NCI-H2227 (cell line): ENCODE measurements around the gene FBXO36.
"Not testable (repeated sequence)": the region's sequence is repeated elsewhere in the genome, so short reads cannot be mapped to it uniquely, and the experiment has no call there.

Experiments
- DNase-seq: peaks from one replicate; lab custom pipeline; 2025; ENCODE audit not compliant: unreplicated experiment; lab: John Stamatoyannopoulos, UW

FBXO36 gene, protein sequence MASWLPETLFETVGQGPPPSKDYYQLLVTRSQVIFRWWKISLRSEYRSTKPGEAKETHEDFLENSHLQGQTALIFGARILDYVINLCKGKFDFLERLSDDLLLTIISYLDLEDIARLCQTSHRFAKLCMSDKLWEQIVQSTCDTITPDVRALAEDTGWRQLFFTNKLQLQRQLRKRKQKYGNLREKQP

DNA sequence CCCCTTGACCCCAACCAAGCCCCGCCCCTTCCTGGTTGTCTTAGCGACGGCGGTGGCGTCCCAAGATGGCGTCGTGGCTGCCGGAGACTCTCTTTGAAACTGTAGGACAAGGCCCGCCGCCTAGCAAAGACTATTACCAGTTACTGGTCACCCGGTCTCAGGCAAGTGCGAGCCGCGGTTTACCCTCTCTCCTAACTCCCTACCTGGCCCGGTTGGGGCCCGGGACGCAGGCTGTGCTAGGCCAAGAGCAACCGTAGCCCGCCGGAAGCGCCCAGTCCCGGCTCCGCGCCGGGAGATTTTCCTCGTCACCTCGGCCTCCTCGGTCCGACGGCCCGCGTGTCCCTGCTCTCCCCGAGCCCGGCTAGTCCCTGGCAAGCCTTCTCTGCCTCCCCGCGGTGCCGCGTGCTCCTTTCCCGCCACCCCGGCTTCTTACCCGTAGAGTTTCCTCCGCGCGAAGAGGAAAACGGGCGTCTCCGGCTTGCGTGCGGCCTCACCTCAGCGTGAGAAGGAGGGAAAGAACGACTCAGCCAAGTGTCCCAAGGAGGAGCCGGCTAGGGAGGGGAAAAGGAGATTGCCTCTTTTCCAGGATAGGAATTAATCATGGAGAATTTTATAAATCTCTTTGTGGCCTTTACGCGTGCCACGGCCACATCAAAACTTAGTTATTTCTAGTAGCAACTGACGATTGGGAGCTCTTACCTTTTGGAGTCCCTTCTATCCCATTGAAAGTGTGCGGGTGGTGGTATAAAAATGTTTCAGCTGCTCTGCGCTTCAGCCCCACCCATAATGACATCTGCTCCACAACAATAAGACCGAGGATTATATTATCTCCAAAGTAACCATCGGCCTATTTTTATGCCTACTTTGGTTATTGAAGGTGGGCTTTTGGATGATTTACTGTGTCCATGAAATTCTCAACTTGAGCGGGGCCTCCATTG lies at the start of gene FBXO36:
Gene FBXO36, plus strand, starts transcription at position 55 of the 938 bp plus-strand sequence. Its CDS starts 11 bp downstream, at position 66.
- DNase-seq = peak; percentile 94

DNA sequence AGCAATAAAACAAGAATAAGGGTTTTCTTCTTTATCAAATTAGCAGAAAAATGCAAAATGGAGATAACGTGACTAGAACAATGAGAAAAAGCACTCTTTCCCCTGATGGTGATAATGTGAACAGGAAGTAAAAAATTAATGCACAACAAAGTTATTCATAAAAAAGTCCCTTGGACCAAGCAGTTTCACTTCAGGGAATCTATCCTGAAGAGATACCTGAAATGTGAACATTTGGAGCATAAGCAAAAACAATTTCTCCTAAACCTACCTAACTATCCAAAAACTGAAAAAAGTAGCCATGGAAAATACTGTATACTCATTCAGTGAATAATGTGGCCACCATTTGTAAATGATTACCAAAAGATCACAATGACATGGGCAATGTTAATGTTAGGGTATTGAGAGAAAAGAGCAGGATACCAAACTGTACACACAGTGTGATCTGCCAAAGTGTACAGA lies 49.2 kb upstream of the FBXO36 start:
- DNase-seq = no peak

DNA sequence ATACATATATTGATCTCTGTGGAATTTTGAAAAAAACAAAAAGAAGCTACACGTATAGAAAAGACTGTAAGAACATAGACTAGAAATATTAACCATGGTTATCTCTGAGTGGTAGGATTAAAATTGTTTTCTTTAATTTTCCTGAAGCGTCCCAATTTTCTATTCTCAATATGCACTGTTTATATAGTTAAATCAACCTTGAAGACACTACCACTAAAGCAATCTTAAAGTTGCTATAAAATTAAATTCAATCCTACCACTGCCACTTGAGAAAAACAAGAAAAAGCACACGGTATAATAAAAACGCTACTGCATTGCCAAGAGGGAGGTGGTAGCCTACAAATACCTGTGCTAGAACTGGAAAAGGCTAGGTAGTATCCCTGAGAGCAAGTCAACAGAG lies 47.7 kb upstream of the FBXO36 start:
- no peak for DNase-seq

DNA sequence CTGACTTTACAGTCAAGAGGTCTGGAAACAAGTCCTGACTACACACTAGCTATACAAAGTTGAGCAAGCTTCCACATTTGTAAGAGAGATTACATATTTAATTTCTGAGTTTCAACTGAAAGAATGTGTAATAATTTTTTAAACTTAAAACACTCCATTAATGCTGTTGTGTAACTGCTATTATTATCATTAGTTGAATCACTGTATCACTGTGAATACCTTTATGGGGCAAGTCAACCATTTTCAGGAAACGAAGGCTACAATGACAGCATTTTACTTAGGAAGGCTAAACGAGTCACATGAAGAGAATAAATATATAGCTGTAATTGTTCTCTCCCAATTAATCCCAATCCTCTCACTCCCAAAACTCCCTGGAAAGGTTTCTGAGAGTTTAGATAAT lies 46.8 kb upstream of the FBXO36 start:
- no peak for DNase-seq

DNA sequence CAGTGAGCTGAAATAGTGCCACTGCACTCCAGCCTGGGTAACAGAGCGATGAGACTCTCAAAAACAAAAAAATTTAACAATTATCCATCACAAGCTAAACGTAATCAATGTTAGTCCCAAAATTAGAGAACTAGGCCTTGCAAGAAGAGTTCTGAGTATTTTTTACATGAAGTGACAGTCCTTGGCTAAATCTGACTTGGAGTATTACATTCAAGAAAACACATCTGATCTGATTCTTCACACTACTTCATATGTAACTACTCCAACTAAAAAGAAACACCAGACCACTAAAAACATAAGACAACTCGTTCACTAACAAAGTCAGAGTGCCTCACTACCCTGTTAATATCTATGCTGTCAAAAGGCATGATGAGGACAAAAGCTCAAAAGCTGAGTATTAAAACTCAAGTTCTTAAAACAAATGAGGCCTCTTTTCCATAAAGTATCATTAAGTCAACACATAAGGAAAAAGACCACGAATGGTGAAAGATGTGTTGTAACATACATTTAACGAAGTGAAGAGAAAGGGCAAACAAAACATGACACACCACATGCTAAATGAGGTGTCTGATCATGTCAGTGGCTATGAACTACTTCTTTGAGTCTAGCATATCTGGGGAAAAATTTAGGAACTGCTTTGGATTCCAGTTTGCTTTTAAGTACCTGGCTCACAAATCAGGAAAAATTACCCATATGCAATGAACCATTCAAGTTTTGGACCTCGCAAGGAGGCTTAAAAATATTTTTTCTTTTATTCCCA lies 42.9 kb upstream of the FBXO36 start:
- DNase-seq = no peak

DNA sequence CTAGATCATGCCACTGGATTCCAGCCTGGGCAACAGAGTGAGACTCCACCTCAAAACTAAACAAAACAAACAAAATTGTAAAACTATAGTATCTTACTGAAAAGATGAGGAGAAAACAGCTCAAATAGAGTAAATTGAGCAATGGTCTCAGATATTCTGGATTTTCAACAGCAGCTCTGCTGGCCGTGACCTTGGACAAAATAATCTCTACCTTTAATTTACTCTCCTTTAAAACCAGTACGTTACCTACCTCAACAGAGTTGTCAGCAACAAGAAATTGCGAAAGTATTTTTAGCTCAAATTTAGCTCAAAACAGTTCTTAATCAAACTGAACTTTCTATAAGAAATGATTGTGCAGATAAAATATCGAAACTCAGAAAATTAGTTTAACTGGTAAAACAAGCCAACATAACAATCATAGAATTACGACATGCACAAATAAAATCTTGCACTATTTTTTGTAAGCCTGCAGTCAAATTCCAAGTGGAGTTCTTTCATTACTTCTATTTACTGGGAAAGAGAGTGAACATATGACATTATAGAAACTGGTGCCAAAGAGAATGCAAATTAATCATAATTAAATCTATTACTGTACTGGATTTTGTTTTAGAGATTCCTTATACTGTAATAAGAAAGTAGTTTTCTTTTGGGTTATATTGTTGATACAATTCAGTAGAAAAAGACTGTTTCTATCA lies 41.3 kb upstream of the FBXO36 start:
- no peak for DNase-seq

- no peak for DNase-seq
Observed at GRCh38 chr2:229882583-229882982, 39.7 kb upstream of the FBXO36 start.

- DNase-seq = no peak
Observed at GRCh38 chr2:229884775-229885699, 37.3 kb upstream of the FBXO36 start.

GRCh38 chr2:229887441-229887840 lies 34.9 kb upstream of the FBXO36 start:
- no peak for DNase-seq

- DNase-seq = no peak
Observed at GRCh38 chr2:229888031-229888430, 34.3 kb upstream of the FBXO36 start.

- DNase-seq = no peak
Observed at GRCh38 chr2:229889023-229889422, 33.3 kb upstream of the FBXO36 start.

DNA sequence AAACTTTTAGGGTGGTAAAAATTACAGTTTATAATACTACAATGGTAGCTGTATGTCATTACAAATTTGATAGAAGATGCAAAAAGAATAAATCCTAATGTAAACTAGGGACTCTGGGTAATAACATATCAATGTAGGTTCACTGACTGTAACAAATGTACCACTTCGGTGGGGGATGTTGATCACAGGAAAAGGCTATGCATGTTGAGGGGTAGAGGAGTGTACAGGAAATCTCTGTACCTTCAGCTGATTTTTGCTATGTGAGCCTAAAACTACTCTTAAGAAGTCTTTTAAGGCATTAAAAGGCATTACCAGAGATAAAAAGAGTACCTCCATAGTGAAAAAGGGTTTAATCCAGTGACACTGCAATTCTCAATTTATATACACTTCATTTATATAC lies 25.4 kb upstream of the FBXO36 start:
- DNase-seq = no peak

- DNase-seq = no peak
Observed at GRCh38 chr2:229899604-229900003, 22.7 kb upstream of the FBXO36 start.

- no peak for DNase-seq
Observed at GRCh38 chr2:229900012-229900411, 22.3 kb upstream of the FBXO36 start.

GRCh38 chr2:229900514-229900913 lies 21.8 kb upstream of the FBXO36 start:
- DNase-seq = not testable (repeated sequence)

GRCh38 chr2:229901819-229902218 lies 20.5 kb upstream of the FBXO36 start:
- DNase-seq = no peak

DNA sequence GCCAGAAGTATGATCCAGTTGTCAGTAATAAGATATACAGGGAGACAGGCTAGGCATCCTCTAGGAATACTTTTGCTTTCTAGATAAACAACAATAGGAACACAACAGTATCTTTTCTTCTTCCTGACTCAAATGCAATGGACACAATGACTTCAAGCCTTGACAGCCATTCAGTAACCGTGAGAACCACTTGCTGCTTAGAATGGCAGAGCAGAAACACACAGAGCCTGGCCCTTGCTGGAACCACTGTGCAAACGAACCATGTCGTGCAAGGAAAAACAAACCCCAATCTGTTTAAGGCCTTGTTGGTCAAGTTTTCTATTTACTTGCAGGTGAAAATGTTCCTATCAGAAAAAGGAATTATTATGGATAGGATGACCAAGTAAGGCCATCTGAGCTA lies 19.3 kb upstream of the FBXO36 start:
- no peak for DNase-seq

GRCh38 chr2:229905601-229906000 lies 16.7 kb upstream of the FBXO36 start:
- DNase-seq = no peak

DNA sequence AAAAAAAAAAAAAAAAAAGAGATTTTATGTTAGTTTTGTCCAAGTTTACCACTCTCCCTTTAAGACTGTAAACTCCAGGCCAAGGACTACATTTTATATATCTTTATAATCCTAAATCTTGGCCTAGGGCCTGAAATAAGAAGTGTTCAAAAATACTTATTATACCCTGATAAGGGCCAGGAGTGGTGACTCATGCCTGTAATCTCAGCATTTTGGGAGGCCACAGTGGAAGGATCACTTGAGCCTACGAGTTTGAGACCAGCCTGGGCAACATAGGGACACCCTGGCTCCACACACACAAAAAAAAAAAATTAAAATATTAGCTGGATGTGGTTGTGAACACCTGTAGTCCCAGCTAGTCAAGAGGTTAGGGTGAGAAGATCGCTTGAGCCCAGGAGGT lies 13.2 kb upstream of the FBXO36 start:
- DNase-seq = no peak
